ENCODE results near the gene TPRG1.

DNA sequence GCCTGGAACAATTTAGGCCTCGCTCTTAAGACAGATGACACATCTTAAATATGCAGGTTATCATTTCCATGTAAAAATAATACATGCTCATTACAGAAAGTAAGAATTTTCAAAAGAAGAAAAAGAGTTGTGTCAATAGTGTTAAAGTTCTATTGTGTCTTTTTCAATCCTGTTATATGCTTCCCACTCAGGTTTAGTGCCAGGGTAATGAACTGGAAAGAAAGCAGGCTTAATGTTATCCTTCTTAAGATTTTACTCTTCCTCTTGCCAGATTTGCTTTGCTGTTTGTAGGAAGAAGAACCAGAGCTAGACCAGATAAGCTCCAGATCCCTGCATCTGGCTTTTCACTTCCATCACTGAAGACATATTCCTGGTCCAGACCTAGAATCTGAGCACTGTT is 128.6 kb downstream of the TPRG1 start:
- TF ChIP-seq, protein P1, sequence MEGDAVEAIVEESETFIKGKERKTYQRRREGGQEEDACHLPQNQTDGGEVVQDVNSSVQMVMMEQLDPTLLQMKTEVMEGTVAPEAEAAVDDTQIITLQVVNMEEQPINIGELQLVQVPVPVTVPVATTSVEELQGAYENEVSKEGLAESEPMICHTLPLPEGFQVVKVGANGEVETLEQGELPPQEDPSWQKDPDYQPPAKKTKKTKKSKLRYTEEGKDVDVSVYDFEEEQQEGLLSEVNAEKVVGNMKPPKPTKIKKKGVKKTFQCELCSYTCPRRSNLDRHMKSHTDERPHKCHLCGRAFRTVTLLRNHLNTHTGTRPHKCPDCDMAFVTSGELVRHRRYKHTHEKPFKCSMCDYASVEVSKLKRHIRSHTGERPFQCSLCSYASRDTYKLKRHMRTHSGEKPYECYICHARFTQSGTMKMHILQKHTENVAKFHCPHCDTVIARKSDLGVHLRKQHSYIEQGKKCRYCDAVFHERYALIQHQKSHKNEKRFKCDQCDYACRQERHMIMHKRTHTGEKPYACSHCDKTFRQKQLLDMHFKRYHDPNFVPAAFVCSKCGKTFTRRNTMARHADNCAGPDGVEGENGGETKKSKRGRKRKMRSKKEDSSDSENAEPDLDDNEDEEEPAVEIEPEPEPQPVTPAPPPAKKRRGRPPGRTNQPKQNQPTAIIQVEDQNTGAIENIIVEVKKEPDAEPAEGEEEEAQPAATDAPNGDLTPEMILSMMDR (IDR thresholded peaks at IDR 0.05; ENCODE audit: poor library complexity): no peak
- TF ChIP-seq EZH2phosphoT487 (IDR thresholded peaks at IDR 0.05; ENCODE audit: low read depth, severe bottlenecking, unreplicated experiment): no peak

Measured in hepatocyte (in vitro differentiated cells).